Ishikawa (cell line): ENCODE results near the gene TMEM132A.

Source experiments
- CEBPB ChIP-seq: IDR thresholded peaks from 2 replicates; pipeline ENCODE4 v1.6.1; 2012
- CREB1 ChIP-seq: IDR thresholded peaks from 2 replicates; pipeline ENCODE4 v1.6.1; 2012; ENCODE audit warnings: low read depth
- EGR1 ChIP-seq: IDR thresholded peaks from 2 replicates; pipeline ENCODE4 v1.6.1; 2012
- EP300 ChIP-seq: IDR thresholded peaks from 2 replicates; pipeline ENCODE4 v1.6.1; 2012; ENCODE audit warnings: borderline replicate concordance
- FOXM1 ChIP-seq: IDR thresholded peaks from 2 replicates; pipeline ENCODE4 v1.6.1; 2012; ENCODE audit warnings: low read depth, borderline replicate concordance
- MAX ChIP-seq: IDR thresholded peaks from 2 replicates; pipeline ENCODE4 v1.6.1; 2012
- NFIC ChIP-seq: IDR thresholded peaks from 2 replicates; pipeline ENCODE4 v1.6.1; 2012
- RAD21 ChIP-seq: IDR thresholded peaks from 2 replicates; pipeline ENCODE4 v1.6.1; 2012; ENCODE audit warnings: low read depth
- REST ChIP-seq: IDR thresholded peaks from 2 replicates; pipeline ENCODE4 v1.6.1; 2012; ENCODE audit warnings: low read depth, mild to moderate bottlenecking
- TAF1 ChIP-seq: IDR thresholded peaks from 2 replicates; pipeline ENCODE4 v1.6.1; 2012; ENCODE audit warnings: low read depth, mild to moderate bottlenecking
- TCF12 ChIP-seq: IDR thresholded peaks from 2 replicates; pipeline ENCODE4 v1.6.1; 2012; ENCODE audit warnings: low read depth
- TEAD4 ChIP-seq: IDR thresholded peaks from 2 replicates; pipeline ENCODE4 v1.6.1; 2012
- USF1 ChIP-seq: IDR thresholded peaks from 2 replicates; pipeline ENCODE4 v1.6.1; 2012
- YY1 ChIP-seq: IDR thresholded peaks from 2 replicates; pipeline ENCODE4 v1.6.1; 2012; ENCODE audit warnings: low read depth
- ZBTB7A ChIP-seq: IDR thresholded peaks from 2 replicates; pipeline ENCODE4 v1.6.1; 2012; ENCODE audit warnings: low read depth

TMEM132A gene

GRCh38 chr11:60918251-60918938 is 5.9 kb upstream of the TMEM132A start:
- no peak for TF ChIP-seq USF1
- no peak for TF ChIP-seq TEAD4
- TF ChIP-seq EP300: no peak
- no peak for TF ChIP-seq NFIC
- TF ChIP-seq CREB1: no peak
- TF ChIP-seq TAF1: no peak
- no peak for TF ChIP-seq RAD21
- no peak for TF ChIP-seq MAX
- TF ChIP-seq TCF12: no peak
- no peak for TF ChIP-seq EGR1
- no peak for TF ChIP-seq YY1
- TF ChIP-seq ZBTB7A: no peak
- no peak for TF ChIP-seq FOXM1
- no peak for TF ChIP-seq CEBPB
- no peak for TF ChIP-seq REST

GRCh38 chr11:60918939-60919265 is 5.4 kb upstream of the TMEM132A start:
- no peak for TF ChIP-seq FOXM1
- no peak for TF ChIP-seq EGR1
- no peak for TF ChIP-seq TCF12
- TF ChIP-seq TAF1: no peak
- TF ChIP-seq EP300: no peak
- no peak for TF ChIP-seq ZBTB7A
- no peak for TF ChIP-seq CEBPB
- TF ChIP-seq CREB1: no peak
- no peak for TF ChIP-seq YY1
- TF ChIP-seq MAX: no peak
- TF ChIP-seq NFIC: no peak
- TF ChIP-seq TEAD4: no peak
- no peak for TF ChIP-seq REST
- TF ChIP-seq RAD21: no peak
- TF ChIP-seq USF1: no peak

GRCh38 chr11:60919320-60919719 is 4.9 kb upstream of the TMEM132A start:
- TF ChIP-seq FOXM1 (no peak), TAF1 (no peak), EP300 (no peak), CEBPB (no peak), REST (no peak), YY1 (no peak), CREB1 (no peak), TCF12 (no peak), ZBTB7A (no peak), MAX (no peak), TEAD4 (no peak)

- TF ChIP-seq NFIC (no peak), REST (no peak), USF1 (no peak), TEAD4 (no peak), ZBTB7A (no peak), FOXM1 (no peak), YY1 (no peak)
Observed at GRCh38 chr11:60919956-60920355, 4.3 kb upstream of the TMEM132A start.
